HG02610 (cell line): ENCODE measurements around the gene DHX58.

Experiments used
- ATAC-seq: cut with Tn5 transposase; IDR thresholded peaks from one replicate; pipeline ENCODE4 v1.9.1; 2021; ENCODE audit warnings: mild to moderate bottlenecking, moderate library complexity; ENCODE audit not compliant: unreplicated experiment

Gene DHX58

GRCh38 chr17:42087736-42088705 lies 24.5 kb downstream of the DHX58 start:
- ATAC-seq = no peak

- ATAC-seq = no peak
These were observed 25.3 kb downstream of the DHX58 start for GRCh38 chr17:42087042-42087701.

DNA sequence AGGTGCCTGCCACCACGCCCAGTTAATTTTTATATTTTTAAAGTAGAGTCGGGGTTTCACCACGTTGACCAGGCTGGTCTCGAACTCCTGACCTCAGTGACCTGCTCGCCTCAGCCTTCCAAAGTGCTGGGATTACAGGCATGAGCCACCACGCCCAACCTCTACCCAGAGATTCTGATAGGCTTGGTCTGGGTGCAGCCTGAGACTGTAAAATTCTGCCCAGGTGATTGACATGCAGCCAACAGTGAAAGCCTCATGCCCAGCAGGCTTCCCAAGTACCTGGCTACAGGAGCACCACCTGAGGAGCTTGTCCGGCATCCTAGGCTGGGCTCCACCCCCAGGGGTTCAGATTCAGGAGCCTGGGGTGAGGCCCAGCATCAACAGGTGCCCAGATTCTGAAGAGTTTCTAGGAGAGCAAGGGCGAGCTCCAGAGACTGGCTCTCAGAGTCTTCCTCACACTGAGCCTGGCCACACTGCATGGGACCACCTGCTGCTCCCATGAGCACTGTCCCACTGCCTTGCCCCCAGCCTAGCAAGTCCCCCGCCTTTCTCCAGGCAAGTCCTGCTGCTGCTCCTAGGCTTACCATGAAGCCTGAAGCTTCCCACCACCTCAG lies 30.9 kb downstream of the DHX58 start:
- no peak for ATAC-seq

- ATAC-seq = no peak
These were observed 33.0 kb downstream of the DHX58 start for GRCh38 chr17:42079541-42079940.

GRCh38 chr17:42078396-42079043 lies 34.0 kb downstream of the DHX58 start:
- ATAC-seq = no peak

GRCh38 chr17:42077755-42078154 lies 34.8 kb downstream of the DHX58 start:
- ATAC-seq = no peak

DNA sequence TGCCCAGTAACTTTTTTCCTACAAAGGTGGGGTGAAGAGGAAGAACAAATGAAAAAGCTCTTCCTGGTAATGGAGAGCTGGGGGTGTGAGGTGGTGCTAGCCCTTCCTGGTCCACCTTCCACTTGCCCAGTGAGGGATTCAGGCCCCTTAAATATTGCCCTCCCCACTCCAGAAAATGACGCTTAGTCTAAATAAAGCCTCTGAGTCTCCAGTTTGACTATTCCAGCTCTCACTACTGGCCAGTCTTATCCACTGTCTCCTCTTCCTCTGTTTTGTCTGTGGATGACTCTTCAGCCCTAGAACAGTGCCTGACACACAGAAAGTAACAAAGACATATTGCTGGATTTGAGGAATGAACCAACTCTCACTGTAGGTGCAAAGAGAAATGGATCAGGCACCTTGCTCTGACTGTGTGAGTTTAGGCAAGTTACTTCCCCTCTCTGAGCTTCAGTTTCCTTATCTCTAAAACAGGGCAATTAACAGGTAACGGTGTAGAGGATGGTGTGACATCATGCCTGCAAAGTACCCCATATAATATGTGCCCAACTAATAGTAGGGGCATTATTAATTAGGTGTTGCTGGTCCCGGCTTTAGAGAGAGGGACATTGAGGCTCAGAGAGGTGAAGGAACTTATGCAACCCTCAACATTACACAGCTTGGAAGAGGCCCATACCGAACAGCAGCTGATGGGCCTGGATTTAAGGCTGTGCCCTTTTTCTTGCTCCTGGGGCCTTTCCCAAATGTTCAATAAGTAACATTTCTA lies 35.5 kb downstream of the DHX58 start:
- no peak for ATAC-seq

GRCh38 chr17:42075789-42076188 lies 36.7 kb downstream of the DHX58 start:
- ATAC-seq = no peak

- no peak for ATAC-seq
These were observed 40.0 kb downstream of the DHX58 start for GRCh38 chr17:42072323-42073187.

DNA sequence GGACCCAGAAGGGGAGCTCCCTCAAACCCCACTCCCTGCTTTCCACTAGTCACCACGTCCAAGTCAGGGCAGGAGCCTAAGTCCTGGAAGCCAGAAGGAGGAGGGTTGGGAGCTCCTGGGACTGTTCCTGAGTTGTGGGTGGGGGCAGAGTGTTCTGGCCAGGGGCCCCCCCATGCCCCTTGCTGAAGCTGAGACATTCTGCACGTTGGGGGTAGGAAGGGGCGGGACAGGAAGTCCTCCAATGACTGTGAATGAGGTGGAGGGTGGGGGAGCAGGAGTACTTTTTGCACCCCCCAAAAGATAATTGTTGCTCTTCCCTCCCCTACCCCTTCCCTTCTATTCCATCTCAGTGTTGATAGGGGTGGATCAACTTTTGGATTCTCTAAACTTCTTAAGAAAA lies 40.7 kb downstream of the DHX58 start:
- no peak for ATAC-seq

DNA sequence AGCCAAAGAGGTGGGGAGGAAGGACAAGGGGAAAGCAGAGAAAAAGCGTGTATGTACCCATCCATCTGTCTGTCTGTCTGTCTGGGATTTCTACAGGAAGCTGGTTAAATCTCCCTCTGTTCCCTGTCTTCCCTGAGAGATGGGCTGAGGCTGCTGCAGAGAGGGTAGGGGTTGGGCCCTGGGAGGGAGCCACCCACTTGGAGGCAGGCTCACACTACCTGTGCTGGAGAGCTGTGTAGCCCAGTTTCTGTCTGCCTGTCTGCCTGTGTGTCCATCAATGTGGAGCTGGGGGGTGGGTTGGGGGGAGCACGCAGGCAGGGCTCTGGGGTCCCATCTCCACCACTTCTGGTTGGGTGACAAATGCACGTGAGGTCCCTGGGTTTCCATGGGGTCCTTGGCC lies 43.5 kb downstream of the DHX58 start:
- no peak for ATAC-seq

GRCh38 chr17:42067371-42068091 lies 45.0 kb downstream of the DHX58 start:
- no peak for ATAC-seq

DNA sequence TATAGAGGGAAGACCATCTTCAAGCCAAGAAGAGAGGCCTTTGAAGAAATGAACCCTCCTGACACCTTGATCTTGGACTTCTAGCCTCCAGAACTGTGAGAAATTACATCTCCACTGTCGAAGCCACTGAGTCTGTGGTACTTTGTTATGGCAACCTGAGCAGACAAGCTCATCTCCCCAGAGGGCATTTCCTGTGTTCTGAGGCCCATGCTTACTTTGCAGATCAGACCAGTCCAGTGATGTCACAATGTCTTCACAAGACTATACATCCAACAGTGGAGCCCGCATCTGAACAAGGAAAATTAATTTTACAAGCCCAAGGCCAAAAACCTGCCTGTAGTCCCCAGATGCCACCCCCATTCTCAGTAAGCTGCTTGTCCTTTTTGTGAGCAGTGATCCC lies 47.3 kb downstream of the DHX58 start:
- no peak for ATAC-seq

GRCh38 chr17:42062681-42063080 lies 49.8 kb downstream of the DHX58 start:
- no peak for ATAC-seq

- no peak for ATAC-seq
These were observed 50.6 kb downstream of the DHX58 start for GRCh38 chr17:42061646-42062487.

DNA sequence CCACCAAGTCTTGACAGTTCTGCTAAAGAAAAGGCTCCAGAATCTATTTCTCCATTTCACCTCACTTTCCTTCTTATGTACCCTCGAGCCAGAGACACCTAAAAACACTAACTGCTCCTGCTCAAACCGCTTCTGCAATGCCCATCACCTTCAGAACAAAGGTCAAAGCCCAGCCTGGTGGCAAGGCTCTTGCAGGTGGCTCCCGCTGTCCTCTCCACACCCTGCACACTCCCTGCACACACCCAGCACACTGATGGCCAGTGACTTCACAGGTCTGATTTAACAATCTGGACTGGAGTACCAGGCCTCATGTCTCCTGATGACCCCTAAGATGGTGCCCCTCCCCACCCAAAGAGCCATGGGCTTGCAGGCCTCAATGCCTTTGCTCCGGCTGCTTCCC lies 52.3 kb downstream of the DHX58 start:
- ATAC-seq = no peak

- no peak for ATAC-seq
These were observed 52.7 kb downstream of the DHX58 start for GRCh38 chr17:42059815-42060214.

- ATAC-seq = no peak
These were observed 54.5 kb downstream of the DHX58 start for GRCh38 chr17:42058063-42058462.
